GM21390 (cell line): ENCODE results near the gene SFSWAP.

Experiments
- ATAC-seq: cut with Tn5 transposase; IDR thresholded peaks from one replicate; pipeline ENCODE4 v1.9.1; 2021; ENCODE audit not compliant: unreplicated experiment

SFSWAP gene

GRCh38 chr12:131785763-131786330, 75.0 kb downstream of the SFSWAP start:
- no peak for ATAC-seq

- no peak for ATAC-seq
Observed at GRCh38 chr12:131786331-131786730, 75.4 kb downstream of the SFSWAP start.

GRCh38 chr12:131787143-131787660, 76.3 kb downstream of the SFSWAP start:
- ATAC-seq: no peak

GRCh38 chr12:131788070-131788469, 77.2 kb downstream of the SFSWAP start:
- no peak for ATAC-seq

GRCh38 chr12:131789638-131790037, 78.7 kb downstream of the SFSWAP start:
- no peak for ATAC-seq

- ATAC-seq: no peak
Observed at GRCh38 chr12:131793243-131794022, 82.5 kb downstream of the SFSWAP start.

- ATAC-seq: no peak
Observed at GRCh38 chr12:131794061-131794460, 83.2 kb downstream of the SFSWAP start.

- no peak for ATAC-seq
Observed at GRCh38 chr12:131794573-131794972, 83.7 kb downstream of the SFSWAP start.

GRCh38 chr12:131795064-131795463, 84.2 kb downstream of the SFSWAP start:
- no peak for ATAC-seq

- no peak for ATAC-seq
Observed at GRCh38 chr12:131795690-131796410, 85.0 kb downstream of the SFSWAP start.

GRCh38 chr12:131796411-131796736, 85.5 kb downstream of the SFSWAP start:
- no peak for ATAC-seq

GRCh38 chr12:131796754-131797587, 86.1 kb downstream of the SFSWAP start:
- no peak for ATAC-seq

- ATAC-seq: no peak
Observed at GRCh38 chr12:131797588-131797934, 86.7 kb downstream of the SFSWAP start.

- ATAC-seq: no peak
Observed at GRCh38 chr12:131799195-131799594, 88.3 kb downstream of the SFSWAP start.

- no peak for ATAC-seq
Observed at GRCh38 chr12:131799828-131800593, 89.1 kb downstream of the SFSWAP start.

GRCh38 chr12:131800594-131801135, 89.8 kb downstream of the SFSWAP start:
- no peak for ATAC-seq

- no peak for ATAC-seq
Observed at GRCh38 chr12:131801254-131801866, 90.5 kb downstream of the SFSWAP start.

- no peak for ATAC-seq
Observed at GRCh38 chr12:131803961-131804521, 93.2 kb downstream of the SFSWAP start.

GRCh38 chr12:131805421-131805820, 94.5 kb downstream of the SFSWAP start:
- no peak for ATAC-seq
